Breast epithelium (tissue), 3 donors: ENCODE measurements around the gene NAIF1.

ENCODE experiments used
- CTCF ChIP-seq, 3 donors: fragments of 450-650 bp; IDR thresholded peaks; one replicate each; pipeline ENCODE4 v1.5.1; 2016 to 2017; ENCODE audit warnings: antibody characterized with exemption in 3 of 3, mild to moderate bottlenecking in 3 of 3, moderate library complexity in 3 of 3
- POLR2A ChIP-seq: fragments of 450-650 bp; IDR thresholded peaks from one replicate; pipeline ENCODE4 v1.6.1; 2016; ENCODE audit warnings: antibody characterized with exemption, mild to moderate bottlenecking, moderate library complexity
- POLR2AphosphoS5 ChIP-seq, 3 donors: sonication (generic); formaldehyde crosslinking; IDR thresholded peaks; one replicate each; pipeline ENCODE4 v1.6.1; 2017; ENCODE audit warnings: antibody characterized with exemption in 3 of 3

- no peak for TF ChIP-seq CTCF (IDR thresholded peaks at IDR 0.05)
- no peak for TF ChIP-seq POLR2AphosphoS5 (IDR thresholded peaks at IDR 0.05)
- no peak for TF ChIP-seq POLR2A
Observed at GRCh38 chr9:128059365-128059983, 7.6 kb downstream of the NAIF1 start.
